OCI-LY7 (cell line): ENCODE data around the gene BMPR2. TPM values are rescaled to one million over a fixed set of nuclear protein-coding genes. Genes with fewer than 3 reads are reported as not detected.

Source experiments
- BruUV-seq: library from RNA; stranded (reverse); fragments of 400-500 nt; replicated peaks from 2 replicates; lab custom pipeline; 2021; lab: Mats Ljungman, UMichigan
- CTCF ChIA-PET: fragments of 300-600 bp; sonication (Branson Sonifier 250); formaldehyde crosslinking; loops from one replicate; lab custom pipeline; 2022; ENCODE audit warnings: antibody characterized with exemption; ENCODE audit not compliant: unreplicated experiment; lab: Charles Lee
- POLR2A ChIA-PET: fragments of 300-600 bp; sonication (Branson Sonifier 250); formaldehyde crosslinking; loops from one replicate; lab custom pipeline; 2022; ENCODE audit warnings: antibody characterized with exemption; lab: Charles Lee
- DNase-seq: peaks from one replicate; pipeline ENCODE4 v3.0.0-alpha.2; 2015; ENCODE audit warnings: low spot score
- H2AFZ ChIP-seq: fragments of 200-600 bp; sonication (generic), shearing (Covaris generic); 2 replicates; pipeline ENCODE4 v1.6.1; 2014; ENCODE audit warnings: mild to moderate bottlenecking, antibody characterized with exemption, low read length, moderate library complexity
- H3K27ac ChIP-seq: fragments of 200-600 bp; sonication (generic); 2 replicates; pipeline ENCODE4 v1.5.1; 2014; ENCODE audit warnings: mixed run types, low read depth, mild to moderate bottlenecking, moderate library complexity, low read length, inconsistent platforms; ENCODE audit not compliant: poor library complexity, severe bottlenecking
- H3K36me3 ChIP-seq: fragments of 200-600 bp; sonication (generic); 2 replicates; pipeline ENCODE4 v1.6.1; 2014; ENCODE audit warnings: mild to moderate bottlenecking, antibody characterized with exemption, low read length, moderate library complexity, mixed read lengths; ENCODE audit not compliant: insufficient read depth
- H3K4me1 ChIP-seq: fragments of 200-600 bp; sonication (generic); 2 replicates; pipeline ENCODE4 v1.5.1; 2014; ENCODE audit warnings: mild to moderate bottlenecking, low read length; ENCODE audit not compliant: insufficient read depth, poor library complexity, severe bottlenecking
- H3K4me2 ChIP-seq: fragments of 200-600 bp; sonication (generic); 2 replicates; pipeline ENCODE4 v1.6.1; 2014; ENCODE audit warnings: mild to moderate bottlenecking, low read length
- H3K4me3 ChIP-seq: fragments of 200-600 bp; sonication (generic); 2 replicates; pipeline ENCODE4 v1.5.1; 2014; ENCODE audit warnings: mild to moderate bottlenecking, low read depth, low read length; ENCODE audit not compliant: poor library complexity, severe bottlenecking
- H3K79me2 ChIP-seq: fragments of 200-600 bp; sonication (generic); 2 replicates; pipeline ENCODE4 v1.6.1; 2016; ENCODE audit warnings: low read depth, mild to moderate bottlenecking, low read length, moderate library complexity, mixed read lengths; ENCODE audit not compliant: insufficient read depth
- H3K9me2 ChIP-seq: fragments of 200-600 bp; sonication (generic); 2 replicates; pipeline ENCODE4 v1.6.1; 2016; ENCODE audit warnings: mild to moderate bottlenecking, low read length, mixed read lengths; ENCODE audit not compliant: insufficient read depth
- H3K9me3 ChIP-seq: fragments of 200-600 bp; sonication (generic); 2 replicates; pipeline ENCODE4 v1.6.1; 2014; ENCODE audit warnings: mild to moderate bottlenecking, mixed run types, low read length, mixed read lengths
- H4K20me1 ChIP-seq: fragments of 200-600 bp; sonication (generic); 2 replicates; pipeline ENCODE4 v1.6.1; 2014; ENCODE audit warnings: mild to moderate bottlenecking, antibody characterized with exemption, low read length, moderate library complexity, mixed read lengths; ENCODE audit not compliant: insufficient read depth
- CTCF ChIP-seq: fragments of 200-600 bp; sonication (generic); conservative IDR thresholded peaks from 2 replicates; pipeline ENCODE4 v1.5.1; 2014; ENCODE audit warnings: mild to moderate bottlenecking, antibody characterized with exemption, low read length, moderate library complexity, mixed read lengths
- EZH2phosphoT487 ChIP-seq: fragments of 200-600 bp; sonication (generic); IDR thresholded peaks from 2 replicates; pipeline ENCODE4 v1.6.1; 2018; ENCODE audit warnings: low read depth, borderline replicate concordance, mild to moderate bottlenecking, mixed run types, antibody characterized with exemption, low read length, moderate library complexity, mixed read lengths
- intact Hi-C: fragments of 100-400 bp; cut with micrococcal nuclease; formaldehyde crosslinking; loops from one replicate; pipeline ENCODE4 v1.10.0; 2022; ENCODE audit not compliant: unreplicated experiment
- total RNA-seq, 2 experiments: library from RNA; depleted of rRNA in 1 of 2; stranded (reverse); fragments of >200 nt in 1 of 2; shearing (Covaris generic) in 1 of 2; gene quantifications; 2 replicates each; pipeline ENCODE4 v1.2.3, GENCODE V29; 2014 to 2022

Gene BMPR2
- total RNA-seq, 2 experiments from 2014 or later, result 4.3 to 14.7 TPM

GRCh38 chr2:202519453-202519852 lies 143.3 kb downstream of the BMPR2 start:
- CTCF ChIA-PET, result no interaction called here
- no peaks in the 10 kb centered on the region; the same call in 1 of the 2 replicates for H3K36me3 ChIP-seq
- H3K27ac ChIP-seq, result no peak overlapping the region
- no peak overlapping the region for H3K4me2 ChIP-seq
- BruUV-seq, result no TSS peak
- intact Hi-C loops, result no loop called here
- no peaks in the 10 kb centered on the region for H4K20me1 ChIP-seq
- no peaks in the 10 kb centered on the region for H3K79me2 ChIP-seq
- no peaks in the 10 kb centered on the region for H3K9me2 ChIP-seq
- TF ChIP-seq EZH2phosphoT487 (no peak), CTCF (no peak)
- H3K4me1 ChIP-seq, result no peaks in the 10 kb centered on the region
- H3K9me3 ChIP-seq, result no peaks in the 10 kb centered on the region
- POLR2A ChIA-PET, result no interaction called here
- no peak overlapping the region for H2AFZ ChIP-seq
- H3K4me3 ChIP-seq, result no peak overlapping the region
- DNase-seq, result no peak

- Histone ChIP-seq H3K36me3 (no peaks in the 10 kb centered on the region; the same call in 1 of the 2 replicates), H3K4me1 (no peaks in the 10 kb centered on the region), H3K4me3 (no peak overlapping the region), H4K20me1 (no peaks in the 10 kb centered on the region), H3K9me2 (no peaks in the 10 kb centered on the region), H3K4me2 (no peak overlapping the region), H2AFZ (no peak overlapping the region), H3K9me3 (no peaks in the 10 kb centered on the region), H3K79me2 (no peaks in the 10 kb centered on the region), H3K27ac (no peak overlapping the region)
- intact Hi-C loops, result no loop called here
- ChIA-PET POLR2A (interaction anchor here (0.7 to 0.8 kb wide), 3 partner anchors 8 to 446 kb away, joined by 3 to 4 read pairs (median 3); no protein-coding TSS in a partner anchor), CTCF (no interaction called here)
- DNase-seq, result no peak
- TF ChIP-seq EZH2phosphoT487, result no peak
- BruUV-seq, result TSS peak; percentile 44
These were observed 145.3 kb downstream of the BMPR2 start for GRCh38 chr2:202521470-202521869.

GRCh38 chr2:202529389-202529788 lies 153.3 kb downstream of the BMPR2 start:
- H3K9me3 ChIP-seq, result no peaks in the 10 kb centered on the region
- TF ChIP-seq EZH2phosphoT487 (no peak), CTCF (no peak)
- CTCF ChIA-PET, result no interaction called here
- intact Hi-C loops, result no loop called here
- no peaks in the 10 kb centered on the region for H3K4me1 ChIP-seq
- no TSS peak for BruUV-seq
- H3K4me2 ChIP-seq, result no peak overlapping the region
- no peak overlapping the region for H3K4me3 ChIP-seq
- H3K36me3 ChIP-seq, result peaks cover 4% of the 10 kb centered on the region; the same call in 1 of the 2 replicates
- no peaks in the 10 kb centered on the region for H3K79me2 ChIP-seq
- POLR2A ChIA-PET, result interaction anchor here (0.9 kb wide), 1 partner anchor 8 kb away, joined by 3 read pairs; no protein-coding TSS in a partner anchor
- no peak for DNase-seq
- H3K27ac ChIP-seq, result no peak overlapping the region
- H2AFZ ChIP-seq, result no peak overlapping the region
- H3K9me2 ChIP-seq, result no peaks in the 10 kb centered on the region
- H4K20me1 ChIP-seq, result no peaks in the 10 kb centered on the region
